Ovary (tissue), 3 donors: ENCODE results near the gene IL36G.

ENCODE experiments used
- EP300 ChIP-seq: sonication (generic); formaldehyde crosslinking; IDR thresholded peaks from one replicate; pipeline ENCODE4 v1.6.1; 2017; ENCODE audit warnings: antibody characterized with exemption
- POLR2A ChIP-seq: fragments of 450-650 bp; IDR thresholded peaks from one replicate; pipeline ENCODE4 v1.6.1; 2017; ENCODE audit warnings: antibody characterized with exemption, mild to moderate bottlenecking, moderate library complexity
- TF ChIP-seq, protein P1 (sequence below), 3 donors: fragments of 450-650 bp in 2 of 3; fragments of 200-600 bp in 1 of 3; IDR thresholded peaks; one replicate each; pipeline versions ENCODE4 v1.5.1 to v1.8.0; 2016 to 2022; ENCODE audit warnings: antibody characterized with exemption in 3 of 3, mild to moderate bottlenecking in 1 of 3
- donor health status: DM: no; HTN: no; CAD: no.

GRCh38 chr2:113032737-113033136 is 54.9 kb downstream of the IL36G start:
- TF ChIP-seq, protein P1, sequence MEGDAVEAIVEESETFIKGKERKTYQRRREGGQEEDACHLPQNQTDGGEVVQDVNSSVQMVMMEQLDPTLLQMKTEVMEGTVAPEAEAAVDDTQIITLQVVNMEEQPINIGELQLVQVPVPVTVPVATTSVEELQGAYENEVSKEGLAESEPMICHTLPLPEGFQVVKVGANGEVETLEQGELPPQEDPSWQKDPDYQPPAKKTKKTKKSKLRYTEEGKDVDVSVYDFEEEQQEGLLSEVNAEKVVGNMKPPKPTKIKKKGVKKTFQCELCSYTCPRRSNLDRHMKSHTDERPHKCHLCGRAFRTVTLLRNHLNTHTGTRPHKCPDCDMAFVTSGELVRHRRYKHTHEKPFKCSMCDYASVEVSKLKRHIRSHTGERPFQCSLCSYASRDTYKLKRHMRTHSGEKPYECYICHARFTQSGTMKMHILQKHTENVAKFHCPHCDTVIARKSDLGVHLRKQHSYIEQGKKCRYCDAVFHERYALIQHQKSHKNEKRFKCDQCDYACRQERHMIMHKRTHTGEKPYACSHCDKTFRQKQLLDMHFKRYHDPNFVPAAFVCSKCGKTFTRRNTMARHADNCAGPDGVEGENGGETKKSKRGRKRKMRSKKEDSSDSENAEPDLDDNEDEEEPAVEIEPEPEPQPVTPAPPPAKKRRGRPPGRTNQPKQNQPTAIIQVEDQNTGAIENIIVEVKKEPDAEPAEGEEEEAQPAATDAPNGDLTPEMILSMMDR (IDR thresholded peaks at IDR 0.05): no peak
- TF ChIP-seq POLR2A (no peak), EP300 (no peak)
